Measurements from ENCODE around the gene MAGI1.
A peak's percentile ranks its signal among the peaks of the same experiment; 100 is the strongest.

The MAGI1 gene

GRCh38 chr3:65811086-65811761 lies 227.5 kb downstream of the MAGI1 start:
- TF ChIP-seq CTCF (IDR thresholded peaks at IDR 0.05; ENCODE audit: insufficient read depth, low read depth, low read length, missing control alignments): no peak
- H3K4me3 ChIP-seq (ENCODE audit: low read length): no peak overlapping the region
- DNase-seq (ENCODE audit: low read depth): peak; percentile 22

DNA sequence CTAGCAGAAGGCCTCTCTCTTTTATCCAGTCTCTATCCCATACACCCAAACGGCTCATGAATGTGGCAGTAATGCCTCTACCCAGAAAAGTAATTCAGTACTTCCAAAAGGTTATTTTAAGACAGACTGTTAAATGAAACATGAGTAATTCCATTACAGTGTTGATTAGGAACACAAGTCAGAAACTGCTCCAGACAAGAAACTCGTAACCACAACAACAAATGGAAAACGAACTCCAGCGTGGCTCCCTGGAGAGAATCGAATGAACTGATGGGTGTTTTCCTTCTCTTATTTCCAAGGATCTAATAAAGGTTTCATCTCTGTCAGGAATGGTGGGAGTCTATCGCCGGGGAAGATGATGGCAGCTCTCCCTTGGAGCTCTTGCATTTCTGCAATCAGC lies 228.4 kb downstream of the MAGI1 start:
- TF ChIP-seq CTCF (IDR thresholded peaks at IDR 0.05; ENCODE audit: insufficient read depth, low read depth, low read length, missing control alignments): no peak
- no peak for DNase-seq (ENCODE audit: low read depth)
- H3K4me3 ChIP-seq (ENCODE audit: low read length): no peak overlapping the region

DNA sequence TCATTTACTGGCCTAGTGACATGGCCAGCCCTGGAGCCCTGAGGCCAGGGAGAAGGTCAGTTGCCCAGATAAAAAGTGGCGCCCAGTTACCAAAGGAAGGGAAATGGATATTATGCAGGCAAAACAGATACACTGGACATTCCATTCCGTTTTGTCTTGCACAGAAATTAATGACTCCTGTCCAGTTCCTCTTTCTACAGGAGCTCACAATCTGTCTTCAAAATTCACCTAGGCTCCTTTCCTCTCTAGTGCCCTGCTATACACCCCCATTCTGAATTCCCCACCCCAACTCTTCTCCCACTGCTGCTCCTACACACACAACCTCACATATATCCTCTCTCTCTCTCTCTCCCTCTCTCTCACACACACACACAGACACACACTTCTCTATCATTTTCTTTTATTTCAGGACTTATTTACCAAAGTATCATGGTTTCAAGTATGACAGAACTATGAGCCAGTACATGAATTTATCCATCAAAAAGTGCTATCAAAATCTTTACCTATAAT lies 229.0 kb downstream of the MAGI1 start:
- TF ChIP-seq CTCF (IDR thresholded peaks at IDR 0.05; ENCODE audit: insufficient read depth, low read depth, low read length, missing control alignments): no peak
- no peak overlapping the region for H3K4me3 ChIP-seq (ENCODE audit: low read length)
- DNase-seq (ENCODE audit: low read depth): no peak

DNA sequence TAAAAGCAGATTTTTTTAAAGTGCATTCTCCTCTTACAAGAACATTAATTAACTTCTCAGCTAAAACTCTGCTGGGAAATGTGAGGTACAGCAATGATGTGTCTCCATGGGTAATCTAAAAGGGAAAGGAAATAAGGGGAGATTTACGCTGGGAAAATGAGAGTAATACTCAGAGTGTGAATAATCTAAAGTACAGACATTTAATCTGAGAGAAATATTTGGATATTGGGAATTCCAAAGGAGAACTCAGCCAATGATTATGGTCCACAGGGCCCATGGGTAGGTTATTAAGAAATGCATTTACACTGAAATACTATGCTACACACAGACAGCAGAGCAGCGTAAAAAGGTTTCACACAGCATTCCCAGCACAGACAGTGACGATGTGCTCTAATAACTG lies 229.9 kb downstream of the MAGI1 start:
- no peak for DNase-seq (ENCODE audit: low read depth)
- H3K4me3 ChIP-seq (ENCODE audit: low read length): no peak overlapping the region
- no peak for TF ChIP-seq CTCF (IDR thresholded peaks at IDR 0.05; ENCODE audit: insufficient read depth, low read depth, low read length, missing control alignments)

DNA sequence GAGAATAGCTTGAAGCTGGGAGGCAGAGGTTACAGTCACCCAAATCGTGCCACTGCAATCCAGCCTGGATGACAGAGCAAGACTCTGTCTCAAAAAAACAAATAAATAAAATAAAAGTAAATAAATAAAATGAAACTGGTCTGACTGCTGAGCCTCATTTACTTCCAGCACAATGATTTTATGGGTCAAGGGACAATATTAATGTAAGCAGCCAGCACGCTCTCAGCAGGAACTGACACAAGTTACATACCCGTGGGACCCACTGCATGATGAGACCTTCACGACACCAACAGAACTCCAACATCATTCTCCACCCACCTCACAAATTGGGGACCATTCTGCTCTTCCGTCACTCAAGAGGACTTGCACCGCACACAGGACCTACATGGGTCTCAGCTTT lies 230.3 kb downstream of the MAGI1 start:
- DNase-seq (ENCODE audit: low read depth): no peak
- TF ChIP-seq CTCF (IDR thresholded peaks at IDR 0.05; ENCODE audit: insufficient read depth, low read depth, low read length, missing control alignments): no peak

DNA sequence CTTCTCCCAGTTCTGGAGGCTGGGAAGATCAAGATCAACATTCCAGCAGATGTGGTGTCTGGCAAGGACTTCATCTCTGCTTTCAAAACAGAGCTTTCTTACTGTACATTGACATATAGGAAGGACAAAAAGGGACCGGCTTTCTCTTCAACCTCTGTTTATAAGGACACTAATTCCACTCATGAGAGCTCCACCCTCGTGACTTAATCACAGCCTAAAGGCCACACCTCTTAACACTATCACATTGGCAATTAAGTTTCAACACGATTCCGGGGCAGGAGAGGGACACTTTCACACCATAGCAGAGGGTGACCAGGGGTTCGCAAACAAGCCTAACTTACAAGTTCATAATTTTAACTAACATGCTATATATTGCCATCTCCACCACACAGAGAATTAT lies 231.5 kb downstream of the MAGI1 start:
- DNase-seq (ENCODE audit: low read depth): no peak
- no peak overlapping the region for H3K4me3 ChIP-seq (ENCODE audit: low read length)
- TF ChIP-seq CTCF (IDR thresholded peaks at IDR 0.05; ENCODE audit: insufficient read depth, low read depth, low read length, missing control alignments): no peak

More for the DNA sequence above, 230.3 kb downstream of the MAGI1 start:
- H3K4me3 ChIP-seq (ENCODE audit: low read length): no peak overlapping the region

- no peak overlapping the region for H3K4me3 ChIP-seq (ENCODE audit: low read length)
- TF ChIP-seq CTCF (IDR thresholded peaks at IDR 0.05; ENCODE audit: insufficient read depth, low read depth, low read length, missing control alignments): no peak
- DNase-seq (ENCODE audit: low read depth): no peak
Measured at GRCh38 chr3:65806600-65806999, 232.1 kb downstream of the MAGI1 start.

All from epithelial cell of esophagus (primary cell).